Skeletal muscle satellite cell (primary cell): ENCODE measurements around the gene EBF3.

Experiments used
- H3K27me3 ChIP-seq: 2 replicates; pipeline ENCODE4 v1.7.0; 2013; ENCODE audit warnings: low read length; ENCODE audit not compliant: control insufficient read depth, insufficient read depth
- H3K36me3 ChIP-seq: 2 replicates; pipeline ENCODE4 v1.7.0; 2013; ENCODE audit warnings: mild to moderate bottlenecking, control low read depth, low read length; ENCODE audit not compliant: insufficient read depth
- H3K4me1 ChIP-seq: 2 replicates; pipeline ENCODE4 v1.7.0; 2013; ENCODE audit warnings: low read length; ENCODE audit not compliant: control insufficient read depth, insufficient read depth
- H3K4me2 ChIP-seq: 2 replicates; pipeline ENCODE4 v1.7.0; 2013; ENCODE audit warnings: mild to moderate bottlenecking, low read length
- H3K4me3 ChIP-seq: 2 replicates; pipeline ENCODE4 v1.7.0; 2013; ENCODE audit warnings: low read length
- H3K9ac ChIP-seq: 2 replicates; pipeline ENCODE4 v1.7.0; 2013; ENCODE audit warnings: mild to moderate bottlenecking, low read depth, low read length, moderate library complexity
- H3K9me3 ChIP-seq: replicated peaks from 2 replicates; pipeline ENCODE4 v1.7.0; 2013; ENCODE audit warnings: mild to moderate bottlenecking, control low read depth, low read length

Gene EBF3

DNA sequence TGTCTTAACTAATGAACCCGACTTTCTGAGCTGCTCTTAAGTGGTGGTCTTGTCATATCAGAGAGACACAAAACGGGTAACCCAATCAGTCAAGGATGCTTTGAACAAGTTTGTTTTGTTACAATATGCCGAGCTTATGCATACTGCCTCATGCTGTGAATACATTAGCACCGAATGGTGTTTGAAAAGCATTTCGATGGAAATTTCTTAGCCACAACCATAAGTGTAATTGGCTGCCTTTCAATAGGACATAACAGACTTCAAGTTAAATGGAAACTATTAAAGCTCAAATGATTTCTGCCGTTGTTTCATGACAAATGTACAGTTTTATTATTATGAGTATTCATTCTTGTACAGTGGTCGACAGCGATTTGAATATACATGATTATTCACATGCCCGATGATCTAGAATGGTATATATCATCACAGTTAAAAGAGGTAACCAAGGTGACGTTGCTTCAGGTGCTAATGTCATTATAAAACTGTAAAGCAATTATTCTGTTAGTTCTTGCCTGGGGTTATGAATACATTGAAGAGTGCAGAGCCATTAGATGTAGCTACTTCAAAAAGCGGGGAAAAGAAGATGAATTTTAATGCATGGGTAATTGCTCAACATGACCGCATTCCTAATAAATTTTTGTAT is 118.8 kb downstream of the EBF3 start:
- Histone ChIP-seq H3K4me1 (no peaks in the 10 kb centered on the region), H3K27me3 (no peaks in the 10 kb centered on the region), H3K36me3 (peaks cover 36% of the 10 kb centered on the region), H3K4me3 (no peak overlapping the region), H3K9me3 (no peaks in the 10 kb centered on the region), H3K4me2 (no peak overlapping the region), H3K9ac (no peak overlapping the region)

DNA sequence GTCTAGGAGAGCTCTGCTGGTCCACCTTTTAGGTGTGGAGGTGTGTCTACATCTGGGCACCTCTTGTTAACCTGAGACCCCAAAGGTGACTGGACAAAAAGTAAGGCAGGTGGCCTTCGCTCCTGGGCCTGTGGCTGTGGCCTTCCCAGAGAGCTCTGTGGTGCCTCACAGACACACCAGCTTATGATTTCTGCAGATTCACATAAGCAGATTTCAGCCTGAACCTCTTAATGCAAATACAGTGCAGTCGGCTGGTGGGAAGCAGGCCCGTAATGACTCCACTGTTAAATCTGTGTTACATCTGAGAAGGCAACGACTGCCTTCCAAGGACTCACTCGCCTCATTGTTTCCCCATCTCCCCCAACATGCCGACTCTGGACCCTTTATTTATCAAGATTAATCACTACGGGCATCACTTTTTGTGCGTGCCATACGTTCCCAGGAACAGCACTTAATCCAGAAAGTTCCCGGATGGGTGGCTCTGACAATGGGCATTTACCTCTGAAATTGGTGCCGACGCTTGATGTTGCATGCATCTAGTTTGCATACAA is 119.8 kb downstream of the EBF3 start:
- H3K9me3 ChIP-seq = no peaks in the 10 kb centered on the region
- H3K4me3 ChIP-seq = no peak overlapping the region
- H3K27me3 ChIP-seq = no peaks in the 10 kb centered on the region
- no peak overlapping the region for H3K4me2 ChIP-seq
- H3K4me1 ChIP-seq = no peaks in the 10 kb centered on the region
- H3K9ac ChIP-seq = no peak overlapping the region
- peaks cover 42% of the 10 kb centered on the region for H3K36me3 ChIP-seq

DNA sequence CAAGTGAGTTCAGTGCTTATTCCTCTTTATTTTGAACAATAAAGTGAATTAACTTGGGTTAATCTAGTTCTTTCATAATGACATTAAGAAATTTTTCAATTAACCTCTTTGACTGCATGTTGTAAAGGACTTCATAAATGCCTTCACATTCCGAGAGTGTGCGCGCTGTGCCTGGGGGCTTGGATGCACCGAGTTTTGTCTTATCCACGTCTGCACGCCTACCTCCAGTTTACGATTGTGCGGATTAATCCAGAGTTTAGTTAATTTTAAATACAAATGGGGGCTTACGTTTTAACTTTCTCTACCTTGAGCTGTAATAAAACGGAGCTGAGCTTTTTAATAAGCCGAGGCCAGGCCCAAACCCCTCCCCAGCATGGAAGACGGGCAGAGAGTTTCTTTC is 120.4 kb downstream of the EBF3 start:
- H3K9me3 ChIP-seq = no peaks in the 10 kb centered on the region
- no peak overlapping the region for H3K9ac ChIP-seq
- no peak overlapping the region for H3K4me3 ChIP-seq
- H3K4me2 ChIP-seq = no peak overlapping the region
- H3K27me3 ChIP-seq = no peaks in the 10 kb centered on the region
- H3K36me3 ChIP-seq = peaks cover 48% of the 10 kb centered on the region
- H3K4me1 ChIP-seq = no peaks in the 10 kb centered on the region

DNA sequence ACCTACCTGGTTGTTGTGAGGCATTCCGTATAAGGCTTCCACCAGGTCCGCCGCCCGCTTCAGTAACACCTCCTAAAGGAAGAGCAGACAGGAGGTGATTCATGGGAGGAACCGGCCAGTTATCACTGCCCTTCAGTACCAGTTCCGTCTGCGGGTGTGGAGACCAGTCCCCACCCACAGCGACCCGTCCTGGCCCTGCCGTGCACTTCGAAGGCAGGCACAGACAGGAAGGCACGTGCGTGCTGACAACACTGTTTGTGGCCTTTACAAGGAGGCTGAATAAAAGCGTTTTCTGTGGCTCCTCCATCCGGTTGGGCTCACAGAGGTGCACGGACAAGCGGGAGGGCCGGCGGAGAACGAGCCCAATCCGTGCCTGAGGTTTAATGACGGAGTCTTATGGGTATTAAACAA is 120.9 kb downstream of the EBF3 start:
- peaks cover 48% of the 10 kb centered on the region for H3K36me3 ChIP-seq
- H3K9ac ChIP-seq = no peak overlapping the region
- H3K4me2 ChIP-seq = no peak overlapping the region
- no peaks in the 10 kb centered on the region for H3K27me3 ChIP-seq
- no peaks in the 10 kb centered on the region for H3K4me1 ChIP-seq
- H3K4me3 ChIP-seq = no peak overlapping the region
- no peaks in the 10 kb centered on the region for H3K9me3 ChIP-seq

DNA sequence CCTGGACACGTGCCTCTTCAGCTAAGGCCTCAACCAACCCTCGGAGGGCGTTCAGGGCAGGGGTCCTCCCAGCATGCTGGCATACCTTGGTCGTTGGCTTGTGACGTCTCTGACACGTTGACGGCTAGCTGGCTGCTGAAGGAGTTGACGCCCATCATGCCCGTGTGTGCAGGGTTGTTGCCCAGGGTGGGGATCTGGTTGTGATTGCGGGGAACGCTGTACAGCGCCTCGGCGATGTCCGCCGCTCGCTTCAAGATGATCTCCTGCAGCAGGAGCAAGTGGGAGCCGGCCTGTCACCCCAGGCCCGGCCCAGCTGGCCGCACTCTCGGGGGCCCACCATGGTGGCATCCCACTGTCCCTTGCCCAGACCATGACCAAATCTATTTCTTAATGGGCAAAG is 122.0 kb downstream of the EBF3 start:
- Histone ChIP-seq H3K36me3 (peaks cover 51% of the 10 kb centered on the region), H3K9ac (no peak overlapping the region), H3K27me3 (no peaks in the 10 kb centered on the region), H3K9me3 (no peaks in the 10 kb centered on the region), H3K4me1 (no peaks in the 10 kb centered on the region), H3K4me3 (no peak overlapping the region), H3K4me2 (no peak overlapping the region)

DNA sequence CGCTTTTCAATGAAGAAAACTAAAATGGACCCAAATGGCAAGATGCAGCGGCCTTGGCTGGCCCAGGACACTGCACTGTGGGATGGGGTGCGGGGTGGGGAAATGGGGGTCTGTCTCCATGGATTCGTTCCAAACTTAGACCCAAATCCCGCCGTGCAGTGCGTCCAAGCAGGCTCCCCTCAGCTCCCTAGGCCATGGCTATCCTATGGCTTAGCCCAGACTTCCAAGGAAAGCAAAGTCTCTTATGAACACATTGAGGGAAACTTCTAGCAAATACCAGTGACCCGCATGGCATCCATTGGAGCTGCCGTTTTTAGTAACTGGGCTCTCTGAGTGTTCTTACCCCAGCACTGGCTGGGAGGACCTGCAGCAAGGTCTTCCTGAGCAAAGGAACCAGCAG is 122.5 kb downstream of the EBF3 start:
- Histone ChIP-seq H3K27me3 (no peaks in the 10 kb centered on the region), H3K36me3 (peaks cover 51% of the 10 kb centered on the region), H3K4me1 (no peaks in the 10 kb centered on the region), H3K9me3 (no peaks in the 10 kb centered on the region), H3K9ac (no peak overlapping the region), H3K4me2 (no peak overlapping the region), H3K4me3 (no peak overlapping the region)

DNA sequence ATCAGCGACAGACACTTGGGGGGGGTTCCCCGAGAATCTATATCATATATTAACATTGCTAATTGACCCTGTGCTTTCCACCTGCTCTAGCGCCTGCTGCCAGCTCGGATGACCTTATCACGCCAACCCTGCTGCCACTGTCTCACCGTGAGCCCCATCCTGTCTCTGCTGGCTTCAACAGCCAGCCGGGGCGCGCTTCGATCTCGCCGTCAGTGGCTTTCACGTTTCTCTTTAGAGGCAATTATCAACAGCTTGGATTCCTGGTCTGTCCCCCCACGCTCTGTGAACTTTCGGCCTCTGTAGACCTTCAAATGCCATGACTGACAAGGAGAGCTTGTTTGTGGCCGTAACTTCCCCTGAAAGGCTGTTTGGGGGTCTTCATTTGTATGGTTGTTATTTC is 123.0 kb downstream of the EBF3 start:
- Histone ChIP-seq H3K9ac (no peak overlapping the region), H3K9me3 (no peaks in the 10 kb centered on the region), H3K27me3 (no peaks in the 10 kb centered on the region), H3K4me1 (no peaks in the 10 kb centered on the region), H3K36me3 (peaks cover 51% of the 10 kb centered on the region), H3K4me2 (no peak overlapping the region), H3K4me3 (no peak overlapping the region)

DNA sequence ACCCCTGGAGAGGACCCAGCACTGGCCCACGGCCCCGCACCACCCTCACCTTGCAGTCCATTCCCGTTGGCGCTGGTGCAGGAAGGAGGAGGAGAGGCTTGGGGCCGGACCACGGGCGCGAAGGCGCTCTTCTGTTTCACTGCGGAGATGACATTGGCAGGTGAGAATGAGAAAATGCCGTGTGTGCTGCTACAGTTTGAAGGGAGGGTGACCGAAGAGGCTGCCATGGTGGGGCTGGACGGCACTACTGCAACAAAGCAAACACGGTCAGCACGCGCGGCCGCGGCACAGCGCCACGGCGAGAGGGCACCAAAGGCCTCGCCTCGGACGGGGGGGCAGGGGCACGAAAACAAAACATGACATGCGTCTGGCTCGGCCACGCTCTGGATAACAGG is 123.9 kb downstream of the EBF3 start:
- no peaks in the 10 kb centered on the region for H3K27me3 ChIP-seq
- H3K4me3 ChIP-seq = no peak overlapping the region
- no peaks in the 10 kb centered on the region for H3K9me3 ChIP-seq
- H3K4me1 ChIP-seq = no peaks in the 10 kb centered on the region
- H3K36me3 ChIP-seq = peaks cover 53% of the 10 kb centered on the region
- H3K9ac ChIP-seq = no peak overlapping the region
- H3K4me2 ChIP-seq = no peak overlapping the region

DNA sequence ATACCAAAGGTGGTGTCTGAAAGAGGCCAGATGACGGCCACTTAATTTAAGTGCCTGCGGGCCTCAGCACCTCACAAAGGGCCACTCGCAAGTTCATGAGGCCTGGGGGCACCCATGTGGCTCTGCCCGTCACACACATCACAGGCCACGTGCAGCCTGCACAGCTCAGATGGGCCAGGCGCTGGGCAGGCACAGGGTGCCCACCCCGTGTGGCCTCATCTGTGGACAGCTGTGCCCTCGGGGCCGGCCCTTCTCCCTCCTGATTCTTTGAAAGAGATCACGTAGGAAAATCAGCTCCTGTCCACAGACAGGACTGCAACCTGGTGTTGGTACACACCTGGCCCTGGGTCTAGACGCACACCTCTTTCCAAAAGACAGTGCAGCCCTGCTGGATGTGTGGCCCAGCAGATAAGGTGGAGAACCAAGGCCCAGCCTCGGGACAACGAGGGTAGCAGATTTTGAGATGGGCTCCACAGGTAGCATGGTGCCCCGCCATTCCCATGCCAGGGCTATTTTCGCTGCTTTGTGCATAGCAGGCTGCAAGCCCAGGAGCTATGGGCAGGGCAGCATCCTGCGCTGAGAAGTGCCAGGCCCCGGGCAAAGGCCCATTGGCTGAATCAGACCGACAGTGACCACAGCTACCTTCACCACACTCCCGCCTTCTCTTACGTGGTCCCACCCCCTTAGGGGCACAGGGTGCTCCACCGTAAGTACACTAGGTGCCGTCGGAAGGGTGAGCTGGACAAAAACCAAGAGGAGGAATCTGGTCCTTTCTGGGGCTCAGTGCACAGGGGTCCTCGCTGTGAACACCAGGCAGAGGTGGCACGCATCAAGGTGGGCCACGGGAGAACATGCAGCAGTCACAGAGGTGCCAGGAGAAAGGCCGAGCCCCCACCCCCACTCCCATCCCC is 124.5 kb downstream of the EBF3 start:
- Histone ChIP-seq H3K4me1 (no peaks in the 10 kb centered on the region), H3K27me3 (no peaks in the 10 kb centered on the region), H3K9me3 (no peaks in the 10 kb centered on the region), H3K36me3 (peaks cover 48% of the 10 kb centered on the region), H3K9ac (no peak overlapping the region), H3K4me2 (no peak overlapping the region), H3K4me3 (no peak overlapping the region)

DNA sequence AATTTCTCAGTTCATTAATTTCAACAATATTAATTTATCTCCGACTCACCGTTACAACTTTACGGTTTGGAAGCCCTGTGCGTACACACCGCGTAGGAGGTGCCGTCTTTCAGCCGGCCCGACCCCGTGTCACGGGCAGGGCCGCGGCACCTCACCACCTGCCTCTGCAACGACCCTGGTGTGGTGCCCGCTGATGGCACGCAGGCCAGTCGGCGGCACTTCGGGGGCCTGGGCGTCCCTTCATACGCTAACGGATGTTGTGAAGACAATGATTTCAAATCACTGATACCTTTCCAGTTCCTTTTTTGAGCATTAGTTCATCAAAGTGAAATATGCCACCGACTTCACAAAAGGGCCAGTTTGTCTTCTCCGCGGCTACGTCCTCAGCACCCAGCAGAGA is 125.3 kb downstream of the EBF3 start:
- Histone ChIP-seq H3K36me3 (peaks cover 41% of the 10 kb centered on the region), H3K4me2 (no peak overlapping the region), H3K4me1 (no peaks in the 10 kb centered on the region), H3K27me3 (no peaks in the 10 kb centered on the region), H3K9me3 (no peaks in the 10 kb centered on the region), H3K9ac (no peak overlapping the region), H3K4me3 (no peak overlapping the region)

DNA sequence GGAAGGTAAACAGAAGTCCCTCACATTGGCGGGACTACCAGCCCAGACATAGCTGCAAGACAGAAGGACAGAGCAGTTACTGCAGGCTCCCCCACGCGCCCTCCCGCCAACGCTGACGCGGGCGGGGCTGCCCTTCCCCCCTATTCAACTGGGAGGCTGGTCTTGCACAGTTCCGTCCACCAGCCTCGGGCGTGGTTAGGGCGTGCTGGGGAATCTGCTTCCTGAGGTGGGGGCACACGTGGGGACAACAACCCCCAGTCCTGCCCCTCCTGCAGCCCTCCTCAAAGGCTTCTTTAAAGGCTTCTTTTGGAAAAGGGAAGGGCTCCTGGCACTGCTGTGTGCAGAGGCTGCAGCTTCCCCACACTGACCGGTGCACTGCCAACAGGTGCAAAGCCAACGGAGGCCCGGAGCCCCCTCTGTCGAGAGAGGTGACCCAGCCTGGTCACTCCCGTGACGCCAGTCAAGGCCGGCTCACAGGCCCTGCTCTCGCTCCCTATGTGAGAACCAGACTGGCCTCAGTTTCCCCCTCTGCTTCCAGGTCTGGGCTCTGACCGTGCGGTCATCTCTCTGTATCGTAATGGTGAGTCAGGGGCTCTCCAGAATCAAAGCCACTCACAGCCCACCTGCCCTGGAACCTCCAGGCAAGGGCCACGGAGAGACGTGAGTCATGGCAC is 126.0 kb downstream of the EBF3 start:
- H3K4me2 ChIP-seq = no peak overlapping the region
- H3K9ac ChIP-seq = no peak overlapping the region
- H3K4me3 ChIP-seq = no peak overlapping the region
- H3K9me3 ChIP-seq = no peaks in the 10 kb centered on the region
- H3K36me3 ChIP-seq = peaks cover 39% of the 10 kb centered on the region
- H3K4me1 ChIP-seq = no peaks in the 10 kb centered on the region
- H3K27me3 ChIP-seq = no peaks in the 10 kb centered on the region
